NCI-H2081 (cell line): Measurements from ENCODE around the gene USP43.

Experiments
- DNase-seq, 2 experiments: peaks; one replicate each; lab custom pipeline; 2025; lab: John Stamatoyannopoulos, UW

Gene USP43

DNA sequence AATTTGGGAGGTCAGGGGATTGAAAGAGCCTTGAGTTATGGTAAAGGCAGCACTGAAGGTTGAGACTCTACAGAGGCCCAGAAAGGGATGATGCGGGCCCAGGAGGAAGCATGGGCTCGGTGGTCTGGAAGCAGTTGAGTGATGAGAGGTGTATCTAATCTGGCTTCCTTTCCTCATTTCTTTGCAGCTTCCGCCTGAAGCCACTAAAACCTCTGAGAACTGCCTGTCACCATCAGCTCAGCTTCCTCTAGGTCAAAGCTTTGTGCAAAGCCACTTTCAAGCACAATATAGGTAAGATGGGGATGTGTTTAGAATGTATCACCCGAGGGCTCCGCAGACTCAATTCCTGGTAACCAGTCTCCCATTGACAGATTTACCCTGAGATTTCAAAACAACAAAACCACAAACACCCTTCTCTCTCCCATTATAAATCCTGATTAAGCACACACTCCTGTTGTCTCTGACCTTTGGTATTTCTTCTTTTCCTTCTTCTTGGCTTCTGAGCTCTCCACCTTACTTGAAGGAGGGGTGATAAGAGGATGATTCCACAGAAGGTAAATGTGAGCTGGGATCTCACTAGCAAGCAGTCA is 21.2 kb downstream of the USP43 start:
- DNase-seq = no peak

- DNase-seq = no peak
Observed at GRCh38 chr17:9668517-9668916, 23.2 kb downstream of the USP43 start.

DNA sequence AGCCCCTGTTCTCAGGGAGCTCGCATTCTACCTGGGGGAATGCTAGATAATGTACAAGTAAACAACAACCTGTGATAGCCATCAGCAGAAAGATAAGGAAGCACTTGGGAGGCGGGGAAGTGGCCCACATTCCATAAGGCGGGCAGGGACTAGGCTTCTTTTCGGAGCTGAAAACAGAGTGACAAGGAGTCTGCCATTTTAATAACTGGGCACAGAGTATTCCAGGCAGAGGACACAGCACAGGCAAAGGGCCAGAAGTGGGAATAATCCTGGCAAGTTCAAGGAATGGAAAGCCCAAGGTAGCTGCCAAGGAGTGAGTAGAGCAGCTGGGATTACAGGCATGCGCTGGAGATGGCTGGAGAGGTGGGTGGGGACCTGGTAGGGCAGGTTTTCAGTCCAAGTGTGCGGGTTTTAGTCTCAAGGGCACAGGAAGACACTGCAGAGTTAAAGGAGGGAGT is 24.3 kb downstream of the USP43 start:
- DNase-seq = no peak

- DNase-seq = no peak
Observed at GRCh38 chr17:9670596-9670995, 25.3 kb downstream of the USP43 start.

DNA sequence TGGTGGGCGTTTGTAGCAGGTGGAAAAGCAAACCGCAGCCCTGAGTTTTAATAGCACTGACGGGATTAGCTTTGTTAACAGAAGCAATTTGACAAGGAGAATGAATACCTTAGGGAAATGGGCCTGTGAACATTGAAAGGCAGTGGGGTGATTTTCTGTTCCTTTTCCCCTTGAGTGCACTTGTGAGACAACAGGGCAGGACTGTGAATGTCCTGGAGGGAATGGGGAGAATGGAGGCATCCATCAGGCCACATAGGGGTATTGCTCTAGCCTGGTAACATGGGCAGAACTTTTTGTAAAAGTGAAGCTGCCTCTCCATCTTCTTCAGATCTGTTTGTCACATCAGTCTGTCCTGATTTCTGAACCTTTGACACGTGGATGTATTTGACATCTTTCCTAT is 26.2 kb downstream of the USP43 start:
- no peak for DNase-seq

GRCh38 chr17:9672266-9672665 is 26.9 kb downstream of the USP43 start:
- DNase-seq = no peak

- DNase-seq = no peak
Observed at GRCh38 chr17:9672691-9673090, 27.4 kb downstream of the USP43 start.

DNA sequence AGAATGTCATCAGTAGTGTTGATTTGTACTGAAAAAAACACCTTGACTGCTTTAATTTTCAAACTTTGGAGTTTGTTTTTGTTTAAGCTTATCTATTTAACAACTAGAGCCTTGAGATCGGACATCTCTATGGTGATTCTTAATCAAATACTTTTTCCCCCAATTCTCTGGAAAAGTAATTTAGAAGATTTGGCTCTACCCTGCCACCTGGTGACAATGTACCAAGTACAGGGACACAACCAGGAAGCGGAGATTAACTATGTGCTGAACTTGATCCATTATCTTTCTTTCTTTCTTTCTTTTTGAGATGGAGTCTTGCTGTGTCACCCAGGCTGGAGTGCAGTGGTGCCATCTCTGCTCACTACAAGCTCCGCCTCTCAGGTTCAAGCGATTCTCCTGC is 30.8 kb downstream of the USP43 start:
- DNase-seq = no peak

GRCh38 chr17:9676820-9677310 is 31.5 kb downstream of the USP43 start:
- DNase-seq = no peak

DNA sequence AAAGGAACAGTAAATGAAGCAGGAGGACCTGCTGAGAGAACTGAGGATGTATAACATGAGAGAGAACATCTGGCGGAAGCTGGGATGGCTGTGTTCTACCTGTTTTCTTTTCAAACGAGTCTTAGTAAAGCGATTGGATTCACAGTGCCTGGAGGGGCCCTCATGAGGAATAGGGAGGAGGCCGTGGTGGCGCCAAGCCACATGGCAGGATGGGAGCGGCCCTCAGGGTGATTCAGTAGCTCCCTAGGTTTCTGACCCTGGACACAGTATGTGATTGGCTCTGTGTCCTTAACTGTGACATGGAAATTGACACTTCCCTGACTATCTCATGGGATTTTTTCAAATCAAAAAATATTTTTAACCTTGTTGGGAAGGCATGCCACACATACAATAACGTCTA is 32.1 kb downstream of the USP43 start:
- DNase-seq = no peak

GRCh38 chr17:9677896-9678295 is 32.6 kb downstream of the USP43 start:
- DNase-seq = no peak

DNA sequence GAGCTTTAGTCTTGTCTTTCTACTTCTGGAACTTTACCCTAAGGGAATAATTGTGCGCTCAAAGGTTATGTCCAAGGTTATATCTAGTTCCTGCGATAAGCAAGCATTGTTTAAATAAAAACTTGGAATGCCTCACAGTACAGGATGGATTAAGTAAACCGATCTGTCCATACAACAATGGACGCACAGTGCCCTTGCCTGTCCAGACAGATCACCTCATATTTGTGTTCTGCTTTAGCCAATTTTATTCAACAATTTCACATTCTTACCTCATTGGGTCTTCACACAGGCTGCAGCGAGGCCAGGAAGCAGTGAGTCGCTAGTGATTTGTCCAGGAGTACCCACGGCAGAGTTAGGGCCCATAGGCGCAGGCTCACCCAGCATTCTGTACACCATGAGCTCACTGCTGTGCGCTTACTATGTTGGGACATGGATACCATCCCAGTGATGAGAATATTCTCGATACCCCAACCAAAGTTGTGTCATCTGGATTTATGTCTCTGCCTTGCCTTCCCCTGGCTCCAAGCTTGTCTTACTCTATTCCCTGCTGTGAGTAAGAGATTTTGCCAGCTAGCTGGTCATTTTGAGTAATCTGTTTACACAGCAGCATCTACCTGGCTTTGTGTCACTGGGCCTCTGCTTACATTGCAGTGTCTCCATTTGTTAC is 39.8 kb downstream of the USP43 start:
- DNase-seq = peak in 1 of 2 experiments; percentile 64

DNA sequence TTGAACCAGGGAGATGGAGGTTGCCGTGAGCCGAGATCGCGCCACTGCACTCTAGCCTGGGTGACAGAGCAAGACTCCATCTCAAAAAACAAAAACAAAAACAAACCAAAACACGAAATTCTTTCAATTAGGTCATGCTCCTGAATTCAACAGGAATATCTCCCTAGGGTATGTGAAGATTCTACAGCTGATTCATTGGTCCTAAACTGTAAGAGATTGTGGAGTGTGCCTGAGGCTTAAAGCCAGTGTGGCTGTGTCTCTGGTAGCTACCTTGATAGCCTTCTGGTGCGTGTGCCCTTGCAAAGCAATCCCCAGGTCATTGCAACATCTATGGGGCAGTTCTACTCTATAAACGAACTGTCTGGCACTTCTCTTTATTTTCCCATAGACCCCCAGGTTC is 48.4 kb downstream of the USP43 start:
- DNase-seq = no peak

DNA sequence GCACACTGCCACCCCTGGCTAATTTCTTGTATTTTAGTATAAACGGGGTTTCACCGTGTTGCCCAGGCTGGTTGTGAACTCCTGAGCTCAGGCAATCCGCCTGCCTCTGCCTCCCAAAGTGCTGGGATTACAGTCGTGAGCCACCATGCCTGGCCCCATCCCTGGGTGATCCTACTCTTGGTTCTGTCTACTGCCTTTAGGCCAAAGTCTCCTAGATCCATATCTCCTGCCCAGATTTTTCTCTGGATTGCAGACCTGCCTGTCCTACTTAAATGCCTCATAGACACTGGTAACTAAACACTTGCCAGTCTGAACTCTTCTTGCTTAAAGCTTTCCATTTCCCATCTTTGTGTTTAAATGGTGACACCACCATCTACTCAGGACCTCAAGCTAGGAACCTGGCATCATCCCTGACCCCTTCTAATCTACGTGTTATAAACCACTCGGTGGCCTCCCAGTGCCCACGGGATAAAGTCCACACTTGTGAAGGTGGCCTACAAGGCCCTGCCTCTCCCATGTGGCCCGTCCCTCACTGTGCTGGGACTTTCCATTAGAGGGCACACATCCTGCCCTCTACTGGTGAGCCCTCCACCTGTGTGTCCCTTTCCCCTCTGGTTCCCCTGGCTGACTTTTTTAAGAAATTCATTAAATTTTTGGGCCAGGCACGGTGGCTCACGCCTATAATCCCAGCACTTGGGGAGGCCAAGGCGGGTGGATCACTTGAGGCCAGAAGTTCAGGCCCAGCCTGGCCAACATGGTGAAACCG is 51.1 kb downstream of the USP43 start:
- DNase-seq = no peak

DNA sequence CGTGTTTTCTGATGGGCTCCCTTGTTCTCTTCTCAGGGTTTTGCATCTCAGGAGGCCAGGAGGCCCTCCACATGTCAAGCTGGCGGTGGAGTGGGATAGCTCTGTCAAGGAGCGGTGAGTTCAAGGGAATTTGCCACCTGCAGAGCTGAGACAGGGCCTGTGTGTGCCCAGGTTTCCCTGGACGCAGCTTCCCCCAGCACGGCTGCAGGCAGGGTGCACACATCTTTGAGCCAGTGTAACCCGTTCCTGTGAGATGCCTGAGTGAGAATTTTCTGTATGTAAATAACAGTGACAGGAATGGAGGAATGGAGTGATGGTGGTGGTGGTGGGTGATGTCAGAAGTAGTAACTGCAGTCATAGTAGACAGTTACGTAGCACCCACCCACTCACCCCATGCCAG is 54.8 kb downstream of the USP43 start:
- no peak for DNase-seq

- no peak for DNase-seq
Observed at GRCh38 chr17:9700754-9701476, 55.6 kb downstream of the USP43 start.

DNA sequence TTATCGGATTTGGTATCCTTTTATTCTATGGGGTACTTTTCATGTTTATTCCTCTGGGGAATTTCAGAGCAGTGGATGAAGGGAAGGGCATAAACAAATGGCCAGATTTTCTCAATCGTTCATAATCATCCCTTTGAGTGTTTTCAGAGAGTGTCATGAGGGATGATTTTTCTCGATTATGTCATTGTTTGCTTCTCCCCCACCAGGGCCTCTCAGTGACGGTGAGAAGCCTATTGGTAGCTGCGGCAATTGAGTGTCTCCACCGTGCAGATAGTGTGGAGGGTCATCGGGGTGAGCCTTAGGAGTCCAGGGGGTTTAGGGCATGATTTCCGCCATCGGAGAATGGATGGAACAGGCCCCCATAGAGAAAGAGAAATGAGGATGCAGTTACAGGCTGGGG is 57.2 kb downstream of the USP43 start:
- DNase-seq = no peak

- peak in 1 of 2 experiments; percentile 39 for DNase-seq
Observed at GRCh38 chr17:9702914-9703780, 57.8 kb downstream of the USP43 start.

DNA sequence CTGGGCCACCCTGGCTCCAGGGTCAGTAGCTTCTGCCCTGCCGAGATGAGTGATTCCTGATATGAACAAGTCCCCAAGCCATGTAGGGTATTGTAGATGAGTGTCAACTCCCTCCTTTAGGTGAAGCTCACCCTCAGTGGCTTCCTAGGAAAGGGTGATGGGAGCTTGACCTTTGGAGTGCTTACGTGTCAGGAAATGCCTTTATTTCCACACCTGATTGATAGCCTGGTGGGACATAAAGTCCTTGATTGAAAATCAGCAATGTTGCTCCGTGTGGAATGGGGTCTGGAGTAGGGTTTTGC is 58.4 kb downstream of the USP43 start:
- DNase-seq = no peak

DNA sequence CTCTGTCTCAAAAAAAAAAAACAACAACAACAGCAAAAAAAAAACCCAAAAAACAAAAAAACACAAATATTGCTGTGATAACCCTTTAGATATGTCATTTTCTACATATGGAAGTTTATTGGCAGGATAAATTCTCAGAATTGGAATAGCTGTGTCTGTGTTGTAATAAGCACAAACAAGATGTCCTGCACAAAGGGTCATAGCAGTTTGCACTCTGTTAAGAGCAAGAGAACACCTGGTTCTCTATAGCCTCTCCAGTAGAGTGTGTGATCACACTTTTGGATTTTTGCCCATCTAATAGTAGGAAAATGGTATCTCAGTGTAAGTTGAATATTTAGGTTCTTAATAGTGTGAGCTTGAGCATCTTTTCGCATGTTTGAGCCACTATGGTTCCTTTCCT is 60.4 kb downstream of the USP43 start:
- DNase-seq = no peak

GRCh38 chr17:9707948-9708347 is 62.6 kb downstream of the USP43 start:
- no peak for DNase-seq

DNA sequence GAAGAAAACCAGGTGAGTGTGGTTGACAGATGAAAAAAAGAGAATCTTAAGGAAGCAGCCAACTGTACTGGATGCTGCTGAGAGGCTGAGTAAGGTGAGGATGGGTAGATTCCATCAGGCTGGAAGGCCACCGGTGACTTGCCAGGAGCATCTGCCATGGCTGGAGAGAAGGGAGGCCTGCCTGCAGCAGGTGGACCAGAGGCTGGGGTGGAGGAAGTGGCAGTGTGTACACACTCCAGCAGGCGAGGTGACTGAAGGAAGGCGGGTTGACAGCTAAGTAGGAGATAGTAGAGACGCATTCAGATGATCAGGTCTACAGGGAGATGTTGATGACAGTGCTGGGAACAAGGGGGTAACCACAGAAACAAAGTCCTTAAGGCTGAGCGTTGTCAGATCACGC is 69.5 kb downstream of the USP43 start:
- DNase-seq = no peak
